Tibial artery (tissue), 4 donors: ENCODE measurements around the gene YBX2.

ENCODE experiments used
- DNase-seq, 2 donors: peaks; one replicate each; pipeline ENCODE4 v3.0.0-alpha.2; 2019
- H3K27ac ChIP-seq, 2 donors: fragments of 200-600 bp; sonication (generic) in 1 of 2; 1 replicate in 1 of 2; 2 replicates in 1 of 2; pipeline ENCODE4 v1.5.1; 2018 to 2019; ENCODE audit warnings: mild to moderate bottlenecking in 1 of 2
- H3K27me3 ChIP-seq, 2 donors: fragments of 200-600 bp; sonication (generic) in 1 of 2; one replicate each; pipeline versions ENCODE4 v1.5.1 to v1.6.0; 2016 to 2019
- H3K36me3 ChIP-seq, 3 donors: fragments of 200-600 bp; sonication (generic) in 2 of 3; one replicate each; pipeline ENCODE4 v1.5.1; 2016 to 2019; ENCODE audit warnings: mild to moderate bottlenecking in 2 of 3
- H3K4me1 ChIP-seq, 4 donors: fragments of 200-600 bp; sonication (generic) in 2 of 4; 1 replicate in 3 of 4; 2 replicates in 1 of 4; pipeline ENCODE4 v1.5.1; 2016 to 2019
- H3K4me3 ChIP-seq, 2 donors: fragments of 200-600 bp; sonication (generic) in 1 of 2; 1 replicate in 1 of 2; 2 replicates in 1 of 2; pipeline ENCODE4 v1.5.1; 2018 to 2019; ENCODE audit warnings: mild to moderate bottlenecking in 2 of 2
- H3K9me3 ChIP-seq, 3 donors: fragments of 200-600 bp; sonication (generic) in 1 of 3; one replicate each; pipeline ENCODE4 v1.5.1; 2016 to 2019
- CTCF ChIP-seq, 2 experiments: fragments of 200-600 bp in 1 of 2; fragments of 450-650 bp in 1 of 2; IDR thresholded peaks; one replicate each; pipeline ENCODE4 v1.5.1; 2017 to 2019; ENCODE audit warnings: antibody characterized with exemption in 2 of 2, mild to moderate bottlenecking in 1 of 2, moderate library complexity in 1 of 2
- intact Hi-C: fragments of 100-400 bp; cut with DNase I; formaldehyde crosslinking; loops from one replicate; pipeline ENCODE4 v1.15.0; 2023; ENCODE audit warnings: low total_unique reads

The YBX2 gene

GRCh38 chr17:7327056-7327455 lies 32.6 kb upstream of the YBX2 start:
- Histone ChIP-seq H3K9me3 (no peaks in the 10 kb centered on the region), H3K36me3 (peaks cover 21 to 58% (median 36%) of the 10 kb centered on the region in 3 donors), H3K4me1 (peaks cover 0 to 23% (median 16%) of the 10 kb centered on the region in 4 donors), H3K4me3 (no peak overlapping the region), H3K27ac (no peak overlapping the region), H3K27me3 (no peaks in the 10 kb centered on the region)
- no peak for DNase-seq
- no peak for TF ChIP-seq CTCF (IDR thresholded peaks at IDR 0.05)
- intact Hi-C loops, result no loop called here

- H3K4me3 ChIP-seq, result no peak overlapping the region
- no peaks in the 10 kb centered on the region for H3K9me3 ChIP-seq
- H3K36me3 ChIP-seq, result peaks cover 29 to 67% (median 45%) of the 10 kb centered on the region in 3 donors
- no peak for TF ChIP-seq CTCF (IDR thresholded peaks at IDR 0.05)
- H3K27me3 ChIP-seq, result no peaks in the 10 kb centered on the region
- no peak overlapping the region for H3K27ac ChIP-seq
- H3K4me1 ChIP-seq, result peaks cover 0 to 23% (median 16%) of the 10 kb centered on the region in 4 donors
- intact Hi-C loops, result no loop called here
- no peak for DNase-seq
Measured at GRCh38 chr17:7326186-7326585, 31.7 kb upstream of the YBX2 start.

- DNase-seq, result no peak
- intact Hi-C loops, result no loop called here
- H3K27ac ChIP-seq, result no peak overlapping the region
- H3K36me3 ChIP-seq, result peaks cover 40 to 78% (median 56%) of the 10 kb centered on the region in 3 donors
- H3K4me3 ChIP-seq, result no peak overlapping the region
- H3K9me3 ChIP-seq, result no peaks in the 10 kb centered on the region
- no peak for TF ChIP-seq CTCF (IDR thresholded peaks at IDR 0.05)
- H3K4me1 ChIP-seq, result peaks cover 0 to 15% (median 9%) of the 10 kb centered on the region in 4 donors
- H3K27me3 ChIP-seq, result no peaks in the 10 kb centered on the region
Measured at GRCh38 chr17:7325031-7325528, 30.6 kb upstream of the YBX2 start.

GRCh38 chr17:7324438-7324779 lies 30.0 kb upstream of the YBX2 start:
- TF ChIP-seq CTCF (IDR thresholded peaks at IDR 0.05), result no peak
- intact Hi-C loops, result no loop called here
- Histone ChIP-seq H3K9me3 (no peaks in the 10 kb centered on the region), H3K4me1 (peaks cover 0 to 15% (median 9%) of the 10 kb centered on the region in 4 donors), H3K4me3 (no peak overlapping the region), H3K36me3 (peaks cover 40 to 82% (median 59%) of the 10 kb centered on the region in 3 donors), H3K27me3 (no peaks in the 10 kb centered on the region), H3K27ac (no peak overlapping the region)
- DNase-seq, result no peak

- DNase-seq, result peak in 1 of 2 donors; percentile 48
- Histone ChIP-seq H3K27me3 (no peaks in the 10 kb centered on the region), H3K4me3 (no peak overlapping the region), H3K36me3 (peaks cover 40 to 87% (median 61%) of the 10 kb centered on the region in 3 donors), H3K4me1 (peaks cover 0 to 15% (median 9%) of the 10 kb centered on the region in 4 donors), H3K9me3 (no peaks in the 10 kb centered on the region), H3K27ac (no peak overlapping the region)
- intact Hi-C loops, result no loop called here
- TF ChIP-seq CTCF (IDR thresholded peaks at IDR 0.05), result peak; percentile 74 to 75
Measured at GRCh38 chr17:7323731-7324437, 29.4 kb upstream of the YBX2 start.
